ENCODE results near the gene ZFP57. TPM values are rescaled to one million over a fixed set of nuclear protein-coding genes. Genes with fewer than 3 reads are reported as not detected.

ZFP57 gene
- polyA plus RNA-seq, 1 donor (not counting 4 experiments of a cell fraction or from before 2014, with no cell fraction given) = 17.4 TPM

DNA sequence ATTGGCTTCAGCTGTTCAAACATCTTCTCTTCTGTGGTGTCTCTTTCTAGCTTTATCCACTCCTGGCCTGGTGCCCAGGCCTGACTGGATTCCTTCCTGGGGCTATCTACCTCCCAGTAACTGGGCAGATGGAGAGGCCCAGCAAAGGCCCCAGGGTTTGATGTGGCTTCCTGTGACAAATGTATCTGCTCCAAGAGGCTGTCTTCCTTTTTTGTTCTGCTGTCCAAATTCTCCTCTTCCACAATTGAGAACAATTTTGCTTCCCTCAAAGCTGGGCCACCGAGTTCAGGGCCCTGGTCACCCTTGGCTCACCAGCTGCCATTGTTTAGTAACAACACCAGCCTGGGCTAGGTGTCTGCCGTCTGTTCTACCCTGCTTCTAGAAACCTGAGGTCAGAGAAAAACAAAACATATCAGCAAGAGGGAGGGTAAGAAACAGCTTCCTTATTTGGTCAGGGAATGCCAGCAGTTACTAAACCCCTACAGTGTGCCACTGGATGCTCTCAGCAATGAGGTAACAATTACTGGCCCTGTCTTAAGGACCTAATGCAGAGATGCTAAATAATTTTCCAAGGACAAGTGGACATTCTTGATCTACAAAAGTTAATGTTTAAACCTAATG is 3.9 kb downstream of the ZFP57 start:
- Histone ChIP-seq H3K9me1 (ENCODE audit: control insufficient read depth, extremely low read depth, insufficient read depth, low read length) (no peaks in the 10 kb centered on the region), H3K36me3 (ENCODE audit: control insufficient read depth in 2 of 2, extremely low read depth in 1 of 2, insufficient read depth in 2 of 2, low read length in 2 of 2) (peaks cover 0 to 2% of the 10 kb centered on the region in 2 experiments), H3K9me3 (ENCODE audit: control insufficient read depth, low read depth, low read length) (peaks cover 5% of the 10 kb centered on the region), H3K79me2 (ENCODE audit: control insufficient read depth, insufficient read depth, low read length) (peaks cover 5% of the 10 kb centered on the region), H3K9ac (ENCODE audit: control insufficient read depth, extremely low read depth, insufficient read depth, low read length) (peak overlapping the region; percentile 78), H3K27me3 (ENCODE audit: control insufficient read depth, extremely low read depth, insufficient read depth, low read length) (no peaks in the 10 kb centered on the region), H4K20me1 (ENCODE audit: control insufficient read depth, extremely low read depth, insufficient read depth, low read length) (no peaks in the 10 kb centered on the region), H3K4me3 (ENCODE audit: control insufficient read depth in 2 of 3, extremely low read depth in 1 of 3, insufficient read depth in 2 of 3, low read depth in 1 of 3, low read length in 3 of 3) (no peak overlapping the region), H2AFZ (ENCODE audit: control insufficient read depth, low read length) (no peak overlapping the region), H3K27ac (ENCODE audit: control insufficient read depth, insufficient read depth, low read length) (peak overlapping the region; percentile 92), H3K4me2 (ENCODE audit: control insufficient read depth, extremely low read depth, insufficient read depth, low read depth, low read length) (peak overlapping the region; percentile 81), H3K4me1 (ENCODE audit: control insufficient read depth, extremely low read depth, insufficient read depth, low read length) (peaks cover 48% of the 10 kb centered on the region)
- no peak for TF ChIP-seq EZH2 (IDR thresholded peaks at IDR 0.05; ENCODE audit: low read length)
- TF ChIP-seq, protein P1, sequence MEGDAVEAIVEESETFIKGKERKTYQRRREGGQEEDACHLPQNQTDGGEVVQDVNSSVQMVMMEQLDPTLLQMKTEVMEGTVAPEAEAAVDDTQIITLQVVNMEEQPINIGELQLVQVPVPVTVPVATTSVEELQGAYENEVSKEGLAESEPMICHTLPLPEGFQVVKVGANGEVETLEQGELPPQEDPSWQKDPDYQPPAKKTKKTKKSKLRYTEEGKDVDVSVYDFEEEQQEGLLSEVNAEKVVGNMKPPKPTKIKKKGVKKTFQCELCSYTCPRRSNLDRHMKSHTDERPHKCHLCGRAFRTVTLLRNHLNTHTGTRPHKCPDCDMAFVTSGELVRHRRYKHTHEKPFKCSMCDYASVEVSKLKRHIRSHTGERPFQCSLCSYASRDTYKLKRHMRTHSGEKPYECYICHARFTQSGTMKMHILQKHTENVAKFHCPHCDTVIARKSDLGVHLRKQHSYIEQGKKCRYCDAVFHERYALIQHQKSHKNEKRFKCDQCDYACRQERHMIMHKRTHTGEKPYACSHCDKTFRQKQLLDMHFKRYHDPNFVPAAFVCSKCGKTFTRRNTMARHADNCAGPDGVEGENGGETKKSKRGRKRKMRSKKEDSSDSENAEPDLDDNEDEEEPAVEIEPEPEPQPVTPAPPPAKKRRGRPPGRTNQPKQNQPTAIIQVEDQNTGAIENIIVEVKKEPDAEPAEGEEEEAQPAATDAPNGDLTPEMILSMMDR (optimal IDR thresholded peaks at IDR 0.05 in 1 of 3, IDR thresholded peaks at IDR 0.05 in 1 of 3, conservative IDR thresholded peaks at IDR 0.05 in 1 of 3; ENCODE audit: extremely low read depth in 1 of 3, insufficient read depth in 2 of 3, low read length in 3 of 3) = no peak
- DNase-seq (ENCODE audit: low read depth, low spot score) = peak; percentile 55
- dilution Hi-C loops (cut with MboI; ENCODE audit: extremely low pct_ligation_motif_present, low sequenced_read_pairs) = no loop called here
- FAIRE-seq = peak; percentile 91

DNA sequence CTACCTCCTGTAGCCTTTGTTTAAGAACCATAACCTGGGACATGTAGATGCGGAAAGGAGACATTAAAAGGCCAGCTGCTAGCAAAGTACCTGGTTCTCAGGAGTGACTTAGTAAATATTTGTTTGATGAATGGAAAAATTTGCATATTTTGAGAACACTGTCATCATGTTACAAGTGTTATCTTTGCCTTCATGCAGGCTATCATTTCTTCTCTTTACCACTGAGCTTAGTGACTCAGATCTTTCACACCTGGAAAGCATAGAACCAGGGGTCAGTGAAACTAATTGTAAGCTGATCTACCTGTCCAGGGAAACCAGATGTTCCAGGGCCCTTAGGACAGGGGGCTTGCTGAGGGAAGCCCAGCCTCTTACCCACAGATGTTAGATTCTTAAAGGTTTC is 5.4 kb downstream of the ZFP57 start:
- H3K4me3 ChIP-seq (ENCODE audit: control insufficient read depth in 2 of 3, extremely low read depth in 1 of 3, insufficient read depth in 2 of 3, low read depth in 1 of 3, low read length in 3 of 3) = peak overlapping the region in 2 of 3 experiments; percentile 8 to 25
- H3K27me3 ChIP-seq (ENCODE audit: control insufficient read depth, extremely low read depth, insufficient read depth, low read length) = no peaks in the 10 kb centered on the region
- DNase-seq (ENCODE audit: low read depth, low spot score) (no peak), FAIRE-seq (peak; percentile 91)
- TF ChIP-seq, protein P1 (optimal IDR thresholded peaks at IDR 0.05 in 1 of 3, IDR thresholded peaks at IDR 0.05 in 1 of 3, conservative IDR thresholded peaks at IDR 0.05 in 1 of 3; ENCODE audit: extremely low read depth in 1 of 3, insufficient read depth in 2 of 3, low read length in 3 of 3) = no peak
- TF ChIP-seq EZH2 (IDR thresholded peaks at IDR 0.05; ENCODE audit: low read length) = no peak
- H4K20me1 ChIP-seq (ENCODE audit: control insufficient read depth, extremely low read depth, insufficient read depth, low read length) = no peaks in the 10 kb centered on the region
- peaks cover 5% of the 10 kb centered on the region for H3K79me2 ChIP-seq (ENCODE audit: control insufficient read depth, insufficient read depth, low read length)
- H3K27ac ChIP-seq (ENCODE audit: control insufficient read depth, insufficient read depth, low read length) = peak overlapping the region; percentile 67
- dilution Hi-C loops (cut with MboI; ENCODE audit: extremely low pct_ligation_motif_present, low sequenced_read_pairs) = no loop called here
- no peak overlapping the region for H2AFZ ChIP-seq (ENCODE audit: control insufficient read depth, low read length)
- H3K9me1 ChIP-seq (ENCODE audit: control insufficient read depth, extremely low read depth, insufficient read depth, low read length) = no peaks in the 10 kb centered on the region
- peak overlapping the region; percentile 25 for H3K4me2 ChIP-seq (ENCODE audit: control insufficient read depth, extremely low read depth, insufficient read depth, low read depth, low read length)
- peak overlapping the region; percentile 28 for H3K9ac ChIP-seq (ENCODE audit: control insufficient read depth, extremely low read depth, insufficient read depth, low read length)
- peaks cover 3% of the 10 kb centered on the region for H3K9me3 ChIP-seq (ENCODE audit: control insufficient read depth, low read depth, low read length)
- H3K36me3 ChIP-seq (ENCODE audit: control insufficient read depth in 2 of 2, extremely low read depth in 1 of 2, insufficient read depth in 2 of 2, low read length in 2 of 2) = peaks cover 0 to 2% of the 10 kb centered on the region in 2 experiments
- H3K4me1 ChIP-seq (ENCODE audit: control insufficient read depth, extremely low read depth, insufficient read depth, low read length) = peaks cover 48% of the 10 kb centered on the region
